Kidney (tissue), 14 donors: Measurements from ENCODE around the gene ARL4D. TPM values are rescaled to one million over a fixed set of nuclear protein-coding genes. Genes with fewer than 3 reads are reported as not detected.
"Not testable (repeated sequence)": the region's sequence is repeated elsewhere in the genome, so short reads cannot be mapped to it uniquely, and the experiment has no call there.

ENCODE experiments used
- DNase-seq, 5 donors: peaks; one replicate each; pipeline ENCODE4 v3.0.0-alpha.2; 2013 to 2020
- FAIRE-seq: peaks from 2 replicates; lab custom pipeline; 2012; peaks lifted over from hg19 to GRCh38; lab: Jason Lieb, UNC
- H3K27ac ChIP-seq, 2 donors: one replicate each; pipeline ENCODE4 v1.7.0; 2013; ENCODE audit warnings: low read depth in 2 of 2, low read length in 2 of 2, inconsistent platforms in 1 of 2
- H3K27me3 ChIP-seq: one replicate; pipeline ENCODE4 v1.7.1; 2013; ENCODE audit warnings: low read length, inconsistent platforms; ENCODE audit not compliant: control insufficient read depth, insufficient read depth
- H3K36me3 ChIP-seq, 3 donors: one replicate each; pipeline versions ENCODE4 v1.7.0 to v1.7.1; 2013; ENCODE audit warnings: low read length in 3 of 3, control low read depth in 1 of 3, inconsistent platforms in 1 of 3; ENCODE audit not compliant: insufficient read depth in 3 of 3, control insufficient read depth in 2 of 3
- H3K4me1 ChIP-seq, 3 donors: one replicate each; pipeline versions ENCODE4 v1.7.0 to v1.7.1; 2013; ENCODE audit warnings: low read length in 3 of 3, inconsistent platforms in 1 of 3, low read depth in 1 of 3; ENCODE audit not compliant: control insufficient read depth in 2 of 3, insufficient read depth in 2 of 3
- H3K4me3 ChIP-seq, 3 donors: one replicate each; pipeline versions ENCODE4 v1.7.0 to v1.8.1; 2013; ENCODE audit warnings: low read length in 3 of 3, control low read depth in 1 of 3, inconsistent platforms in 1 of 3
- H3K9ac ChIP-seq, 3 donors: one replicate each; pipeline versions ENCODE4 v1.7.0 to v1.7.1; 2013; ENCODE audit warnings: low read length in 3 of 3, control low read depth in 1 of 3, inconsistent platforms in 1 of 3
- H3K9me3 ChIP-seq, 3 donors: one replicate each; pipeline versions ENCODE4 v1.7.0 to v1.7.1; 2013; ENCODE audit warnings: low read length in 3 of 3, control low read depth in 1 of 3, inconsistent platforms in 1 of 3; ENCODE audit not compliant: control insufficient read depth in 2 of 3, insufficient read depth in 1 of 3
- CTCF ChIP-seq: IDR thresholded peaks from 3 replicates; pipeline ENCODE4 v1.5.1; 2012; ENCODE audit warnings: mild to moderate bottlenecking, moderate library complexity, borderline replicate concordance; ENCODE audit not compliant: insufficient read depth; ENCODE audit errors: extremely low read depth
- intact Hi-C: fragments of 100-400 bp; cut with DNase I; formaldehyde crosslinking; loops from one replicate; pipeline ENCODE4 v1.11.1; 2022
- polyA plus RNA-seq: library from polyadenylated mRNA; stranded (reverse); fragments of 350-450 nt; fragmentation: Illumina TruSeq; extraction: RNeasy Lipid Tissue Mini Kit (QIAGEN cat#74804); gene quantifications from one replicate; pipeline ENCODE4 v1.2.3, GENCODE V29; 2014; ENCODE audit warnings: low read depth, low replicate concordance; ENCODE audit not compliant: insufficient read depth
- total RNA-seq: library from RNA; stranded (reverse); fragmentation: NEBNext Ultra II Directional; extraction: Animal tissue kit (Norgen Biotek cat#: 25700); gene quantifications from one replicate; pipeline ENCODE4 v1.2.1, GENCODE V29; 2021
- donor health status: control.
- donor health status: control.
- donor health status: control.
- donor health status: control.
- donor health status: control.
- donor health status: DM: yes; HTN: yes; CAD: no.
- donor health status: Normal renal cell carcinoma (clear cell type).

Gene ARL4D
- total and polyA plus RNA-seq, 2 donors from 2014 or later, result 48.8 to 81.2 TPM

GRCh38 chr17:43418441-43419374, 19.9 kb downstream of the ARL4D start:
- no peak overlapping the region for H3K9ac ChIP-seq
- intact Hi-C loops, result no loop called here
- FAIRE-seq (no peak), DNase-seq (no peak)
- H3K9me3 ChIP-seq, result no peaks in the 10 kb centered on the region
- no peaks in the 10 kb centered on the region for H3K4me1 ChIP-seq
- H3K4me3 ChIP-seq, result no peak overlapping the region
- H3K36me3 ChIP-seq, result no peaks in the 10 kb centered on the region
- H3K27me3 ChIP-seq, result no peaks in the 10 kb centered on the region
- H3K27ac ChIP-seq, result no peak overlapping the region
- no peak for TF ChIP-seq CTCF

GRCh38 chr17:43419375-43419882, 20.6 kb downstream of the ARL4D start:
- H3K9me3 ChIP-seq, intact Hi-C loops, H3K36me3 ChIP-seq, H3K27ac ChIP-seq, DNase-seq, FAIRE-seq, H3K9ac ChIP-seq, H3K4me3 ChIP-seq, H3K4me1 ChIP-seq, H3K27me3 ChIP-seq: not testable (repeated sequence)

GRCh38 chr17:43423777-43424455, 25.1 kb downstream of the ARL4D start:
- FAIRE-seq (no peak), DNase-seq (no peak)
- Histone ChIP-seq H3K9ac (no peak overlapping the region), H3K27me3 (no peaks in the 10 kb centered on the region), H3K4me3 (no peak overlapping the region), H3K27ac (no peak overlapping the region), H3K9me3 (no peaks in the 10 kb centered on the region), H3K4me1 (no peaks in the 10 kb centered on the region), H3K36me3 (no peaks in the 10 kb centered on the region)
- no peak for TF ChIP-seq CTCF
- intact Hi-C loops, result no loop called here
